ENCODE results near the gene EIF5.
A peak's percentile ranks its signal among the peaks of the same experiment; 100 is the strongest.

EIF5 gene

DNA sequence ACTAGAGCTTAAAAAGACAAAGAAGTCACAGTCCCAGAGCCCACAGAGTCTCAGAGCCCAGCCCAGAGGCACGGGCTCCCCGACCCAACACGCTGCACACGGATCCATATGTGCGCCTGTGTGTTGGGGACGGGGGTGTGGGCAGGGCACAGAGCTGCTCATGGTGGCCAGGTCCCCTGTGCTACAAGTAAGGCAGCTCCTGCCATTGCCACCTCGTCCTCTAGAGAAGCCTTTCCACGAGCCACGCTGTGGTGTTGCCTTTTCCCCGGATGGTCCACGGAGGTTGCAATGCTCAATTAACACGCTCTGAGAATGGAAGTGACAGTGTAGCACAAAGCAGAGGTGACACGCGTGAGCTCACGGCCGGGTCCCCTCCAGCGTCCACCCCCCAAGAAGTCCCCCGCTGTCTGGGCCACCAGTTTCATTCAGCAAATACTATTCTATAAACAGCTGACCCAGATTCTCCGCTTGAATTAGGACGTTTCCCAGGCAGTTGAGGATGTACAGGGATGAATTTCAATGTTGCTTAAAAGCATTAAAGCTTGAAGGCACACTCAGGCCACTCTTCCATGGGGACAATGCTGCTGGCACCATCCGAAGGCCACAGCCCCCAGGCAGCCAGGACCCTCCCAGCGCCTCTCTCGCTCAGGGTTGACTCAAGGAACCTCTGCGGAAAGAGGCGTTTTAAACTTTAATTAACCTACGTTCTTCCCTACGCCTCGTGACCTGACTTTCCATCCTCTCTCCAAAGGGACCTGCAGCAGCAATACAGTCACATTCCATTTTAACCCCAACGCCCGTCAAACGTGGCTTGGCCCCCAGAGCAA, 22.7 kb upstream of the EIF5 start:
- no peak for DNase-seq

- DNase-seq: no peak
These were observed 21.9 kb upstream of the EIF5 start for GRCh38 chr14:103312006-103312635.

DNA sequence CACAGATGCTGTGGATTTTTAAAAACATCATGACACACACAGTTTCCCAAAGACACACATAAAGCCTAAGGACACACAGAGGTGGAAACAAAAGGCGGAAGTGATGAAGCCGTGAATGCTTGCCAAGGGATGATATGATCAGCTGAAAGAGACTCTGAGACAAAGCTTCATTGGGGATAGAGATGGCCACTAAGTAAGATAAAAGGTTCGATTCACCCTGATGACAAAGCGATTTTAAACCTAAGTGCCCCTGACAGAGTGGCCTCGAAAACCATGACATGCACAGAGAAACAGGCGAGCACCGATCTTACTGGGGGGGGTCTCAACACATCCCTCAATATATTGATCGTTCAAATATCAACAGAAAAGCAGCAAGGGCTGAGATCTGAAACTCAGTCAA, 20.3 kb upstream of the EIF5 start:
- DNase-seq: no peak

DNA sequence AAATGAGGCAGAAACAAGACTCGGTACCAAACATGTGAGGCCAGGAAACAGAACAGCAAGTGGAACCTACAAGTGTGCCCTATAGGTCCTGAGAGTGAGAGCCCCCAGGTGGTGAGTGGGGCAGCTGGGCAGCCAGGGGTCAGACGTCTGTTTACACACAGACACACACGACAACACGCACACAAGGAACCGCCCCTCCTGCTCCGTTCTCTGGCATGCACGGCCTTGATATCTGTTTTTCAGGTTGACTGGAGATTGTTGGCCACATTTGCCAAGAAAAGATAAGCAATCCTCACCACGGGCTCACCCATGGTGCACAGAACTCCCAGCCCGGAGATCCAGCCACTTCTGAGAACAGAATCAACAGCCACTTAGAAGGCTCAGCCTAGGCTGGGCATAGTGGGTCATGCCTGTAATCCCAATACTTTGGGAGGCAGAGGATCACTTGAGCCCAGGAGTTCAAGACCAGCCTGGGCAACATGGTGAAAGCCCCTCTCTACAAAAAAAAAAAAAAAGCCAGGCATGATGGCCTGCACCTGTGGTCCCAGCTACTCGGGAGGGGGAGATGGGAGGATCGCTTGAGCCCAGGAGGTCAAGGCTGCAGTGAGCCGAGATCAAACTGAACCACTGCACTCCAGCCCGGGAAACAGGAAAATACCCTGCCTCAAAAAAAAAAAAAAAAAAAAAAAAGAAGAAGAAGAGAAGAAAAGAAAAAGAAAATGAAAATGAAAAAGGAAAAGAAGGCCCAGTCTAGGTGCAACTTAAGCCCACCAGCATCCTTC, 19.4 kb upstream of the EIF5 start:
- DNase-seq: no peak

GRCh38 chr14:103315351-103315911, 18.6 kb upstream of the EIF5 start:
- DNase-seq: no peak

- DNase-seq: no peak
These were observed 18.1 kb upstream of the EIF5 start for GRCh38 chr14:103315941-103316340.

GRCh38 chr14:103316721-103317121, 17.3 kb upstream of the EIF5 start:
- DNase-seq: no peak

- no peak for DNase-seq
These were observed 16.8 kb upstream of the EIF5 start for GRCh38 chr14:103317251-103317650.

DNA sequence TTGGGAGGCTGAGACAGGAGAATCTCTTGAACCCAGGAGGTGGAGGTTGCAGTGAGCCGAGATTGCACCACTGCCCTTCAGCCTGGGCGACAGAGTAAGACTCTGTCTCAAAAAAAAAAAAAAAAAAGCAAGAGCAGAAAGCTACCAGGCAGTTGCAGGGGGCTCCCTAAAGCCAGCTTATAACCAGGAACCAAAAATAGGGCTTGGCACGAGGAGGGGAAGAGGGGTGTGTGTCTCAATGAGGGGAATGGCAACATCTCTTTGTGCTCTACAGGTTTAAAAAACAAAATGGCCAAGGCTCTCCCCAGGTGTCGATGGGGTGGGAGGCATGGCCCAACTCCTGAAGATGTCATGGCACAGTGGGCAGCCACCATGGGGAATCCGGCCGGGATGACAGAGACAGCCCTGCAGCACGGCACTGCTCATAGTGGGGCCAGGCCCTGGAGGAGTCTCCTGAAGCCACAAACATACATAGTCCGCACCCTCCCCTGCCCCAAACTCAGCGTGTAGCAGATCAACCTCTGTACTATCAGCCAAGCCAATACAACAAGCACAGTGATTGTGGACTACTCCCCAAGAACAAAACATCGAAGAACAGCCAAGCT, 16.0 kb upstream of the EIF5 start:
- DNase-seq: no peak

- DNase-seq: no peak
These were observed 15.2 kb upstream of the EIF5 start for GRCh38 chr14:103318750-103319419.

DNA sequence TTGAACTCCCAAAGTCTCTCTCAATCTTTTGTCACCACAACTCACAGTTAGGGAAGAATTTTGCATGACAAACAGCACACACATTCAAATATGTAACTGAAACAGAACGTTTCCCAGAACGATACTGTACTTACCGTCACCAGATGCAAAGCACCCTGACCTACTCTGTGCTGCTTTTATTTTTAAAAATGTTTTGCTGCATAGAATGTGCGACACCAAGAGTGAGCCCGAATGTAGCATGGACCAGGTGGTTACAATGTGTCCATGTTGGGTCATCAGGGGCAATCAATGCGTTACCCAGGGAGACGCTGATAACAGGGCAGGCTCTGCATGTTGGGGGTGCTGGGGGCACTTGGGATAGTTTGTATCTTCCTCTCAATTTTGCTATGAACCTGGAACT, 14.6 kb upstream of the EIF5 start:
- no peak for DNase-seq

- DNase-seq: no peak
These were observed 8.0 kb upstream of the EIF5 start for GRCh38 chr14:103326078-103326477.

DNA sequence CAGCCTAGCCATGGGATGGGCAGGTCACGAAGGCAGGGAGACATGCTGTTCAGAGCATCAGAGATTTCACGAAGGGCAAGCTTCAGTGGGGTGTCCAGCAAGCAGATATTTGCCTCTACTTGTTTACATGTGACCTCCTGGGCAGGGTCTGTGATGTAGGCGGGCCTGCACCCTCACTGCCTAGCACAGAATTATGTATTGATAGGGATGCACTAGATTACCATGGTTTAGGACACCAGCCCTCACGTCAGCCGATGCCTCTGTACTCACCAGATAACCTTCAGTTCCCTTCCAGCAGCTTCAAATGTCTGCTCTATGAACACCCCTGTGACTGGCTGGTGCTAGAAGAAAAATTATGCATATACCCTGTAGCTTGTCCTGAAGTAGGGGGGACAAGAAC, 5.1 kb upstream of the EIF5 start:
- DNase-seq: no peak

DNA sequence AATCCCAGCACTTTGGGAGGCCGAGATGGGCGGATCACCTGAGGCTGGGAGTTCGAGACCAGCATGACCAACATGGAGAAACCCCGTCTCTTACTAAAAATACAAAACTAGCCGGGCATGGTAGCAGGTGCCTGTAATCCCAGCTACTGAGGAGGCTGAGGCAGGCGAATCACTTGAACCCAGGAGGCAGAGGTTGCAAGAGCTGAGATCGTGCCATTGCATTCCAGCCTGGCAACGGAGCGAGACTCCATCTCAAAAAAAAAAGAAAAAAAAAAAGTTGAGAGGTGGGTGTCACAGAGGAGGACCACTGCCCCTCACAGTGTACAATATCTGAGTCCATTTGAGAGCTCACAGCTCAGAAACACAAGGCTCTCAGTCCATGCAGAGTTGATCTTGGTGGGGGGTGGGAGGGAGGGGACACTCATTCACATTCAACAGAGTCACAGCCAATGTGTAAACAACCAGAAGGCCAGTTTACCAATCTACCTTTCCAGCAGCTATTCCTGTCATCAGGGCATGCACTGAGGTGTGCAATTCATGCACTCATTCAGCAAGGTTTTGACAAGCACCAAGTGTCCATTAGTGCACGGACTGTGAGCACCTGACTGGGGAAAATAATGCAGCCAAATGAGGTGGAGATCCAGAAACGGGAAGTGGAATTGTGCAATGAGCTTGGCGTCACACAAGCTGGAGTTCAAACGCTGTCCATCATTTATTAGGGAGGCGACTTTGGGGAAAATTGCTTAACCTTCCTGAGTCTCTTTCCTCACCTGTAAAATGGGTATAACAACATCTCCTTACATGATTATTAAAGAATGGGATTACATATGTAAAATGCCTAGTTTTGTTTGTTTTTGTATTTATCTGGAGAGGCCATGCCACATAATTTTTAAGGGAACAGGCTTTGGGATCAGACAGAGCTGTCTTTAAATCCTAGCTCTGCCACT, 4.4 kb upstream of the EIF5 start:
- DNase-seq: no peak

GRCh38 chr14:103330536-103330935, 3.5 kb upstream of the EIF5 start:
- no peak for DNase-seq

DNA sequence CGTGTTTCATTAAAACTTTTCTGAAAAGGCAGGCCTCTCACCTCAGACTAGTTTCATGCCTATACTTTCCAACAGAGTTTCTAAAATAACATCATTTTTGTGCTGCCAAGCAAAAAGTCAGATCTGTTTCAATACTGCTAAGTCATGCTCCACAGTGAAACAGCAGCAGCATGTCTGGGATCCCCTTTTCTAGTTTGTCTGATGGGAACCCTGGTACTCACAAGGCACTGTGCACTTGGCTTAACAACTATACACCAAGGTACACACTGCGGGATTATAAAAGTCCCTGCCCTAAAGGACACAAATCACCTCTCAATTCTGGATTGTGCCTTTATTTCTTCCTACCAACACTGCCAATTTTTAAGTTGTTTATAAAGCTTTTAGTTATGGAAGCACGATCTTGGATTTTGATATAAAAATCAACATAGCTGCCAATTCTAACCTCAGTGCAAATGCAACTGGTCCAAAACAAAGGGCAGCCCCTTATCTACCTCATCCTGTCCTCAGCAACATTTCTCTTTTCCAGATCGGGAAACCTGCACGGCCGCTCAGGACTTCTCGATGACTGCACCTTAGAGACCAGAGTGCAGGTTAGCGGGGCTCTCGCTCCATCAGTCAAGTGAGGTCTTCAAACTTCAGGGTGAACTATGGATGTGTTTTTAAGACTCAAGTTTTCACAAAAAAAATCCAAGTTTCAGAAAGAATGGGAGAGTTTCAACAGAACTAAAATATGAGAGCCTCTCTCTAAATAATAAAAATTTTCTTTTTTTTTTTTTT, 1.7 kb upstream of the EIF5 start:
- DNase-seq: no peak

GRCh38 chr14:103334644-103335622, 896 bp downstream of the EIF5 start:
- DNase-seq: peak; percentile 90

DNA sequence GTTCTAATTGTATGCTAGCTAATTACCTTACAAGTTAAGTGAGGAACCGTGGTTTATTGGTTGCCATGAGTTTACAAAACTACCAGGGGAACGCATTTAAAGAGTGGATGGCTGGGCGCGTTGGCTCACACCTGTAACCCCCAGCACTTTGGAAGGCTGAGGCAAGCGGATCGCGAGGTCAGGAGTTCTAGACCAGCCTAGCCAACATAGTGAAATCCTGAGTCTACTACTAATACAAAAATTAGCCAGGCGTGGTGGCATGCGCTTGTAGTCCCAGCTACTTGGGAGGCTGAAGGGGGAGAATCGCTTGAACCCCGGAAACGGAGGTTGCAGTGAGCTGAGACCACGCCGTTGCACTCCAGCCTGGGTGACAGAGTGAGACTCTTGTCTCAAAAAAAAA, 2.2 kb downstream of the EIF5 start:
- no peak for DNase-seq

GRCh38 chr14:103337794-103338193, 3.8 kb downstream of the EIF5 start:
- no peak for DNase-seq
